ENCODE data around the gene SAAL1. TPM values are rescaled to one million over a fixed set of nuclear protein-coding genes. Genes with fewer than 3 reads are reported as not detected.

The SAAL1 gene
- polyA plus RNA-seq, 1 donor from 2014 or later = 66.2 TPM

- H3K79me2 ChIP-seq (replicated peaks; ENCODE audit: insufficient read depth, low read length) = no peaks in the 10 kb centered on the region
- no peaks in the 10 kb centered on the region for H3K9me2 ChIP-seq (ENCODE audit: insufficient read depth, low read length)
- H3K36me3 ChIP-seq (ENCODE audit: insufficient read depth, low read length) = no peaks in the 10 kb centered on the region
- H2AFZ ChIP-seq (ENCODE audit: low read depth, low read length) = no peak overlapping the region
- H3K9me3 ChIP-seq (ENCODE audit: low read length) = no peaks in the 10 kb centered on the region
- no peaks in the 10 kb centered on the region for H3K27me3 ChIP-seq (ENCODE audit: insufficient read depth, low read depth, low read length)
- H3K27ac ChIP-seq (ENCODE audit: low read length) = no peak overlapping the region
- H3F3A ChIP-seq (ENCODE audit: insufficient read depth, low read length, poor library complexity, severe bottlenecking) = no peaks in the 10 kb centered on the region
- H4K20me1 ChIP-seq (ENCODE audit: insufficient read depth) = no peaks in the 10 kb centered on the region
- TF ChIP-seq, protein P1, sequence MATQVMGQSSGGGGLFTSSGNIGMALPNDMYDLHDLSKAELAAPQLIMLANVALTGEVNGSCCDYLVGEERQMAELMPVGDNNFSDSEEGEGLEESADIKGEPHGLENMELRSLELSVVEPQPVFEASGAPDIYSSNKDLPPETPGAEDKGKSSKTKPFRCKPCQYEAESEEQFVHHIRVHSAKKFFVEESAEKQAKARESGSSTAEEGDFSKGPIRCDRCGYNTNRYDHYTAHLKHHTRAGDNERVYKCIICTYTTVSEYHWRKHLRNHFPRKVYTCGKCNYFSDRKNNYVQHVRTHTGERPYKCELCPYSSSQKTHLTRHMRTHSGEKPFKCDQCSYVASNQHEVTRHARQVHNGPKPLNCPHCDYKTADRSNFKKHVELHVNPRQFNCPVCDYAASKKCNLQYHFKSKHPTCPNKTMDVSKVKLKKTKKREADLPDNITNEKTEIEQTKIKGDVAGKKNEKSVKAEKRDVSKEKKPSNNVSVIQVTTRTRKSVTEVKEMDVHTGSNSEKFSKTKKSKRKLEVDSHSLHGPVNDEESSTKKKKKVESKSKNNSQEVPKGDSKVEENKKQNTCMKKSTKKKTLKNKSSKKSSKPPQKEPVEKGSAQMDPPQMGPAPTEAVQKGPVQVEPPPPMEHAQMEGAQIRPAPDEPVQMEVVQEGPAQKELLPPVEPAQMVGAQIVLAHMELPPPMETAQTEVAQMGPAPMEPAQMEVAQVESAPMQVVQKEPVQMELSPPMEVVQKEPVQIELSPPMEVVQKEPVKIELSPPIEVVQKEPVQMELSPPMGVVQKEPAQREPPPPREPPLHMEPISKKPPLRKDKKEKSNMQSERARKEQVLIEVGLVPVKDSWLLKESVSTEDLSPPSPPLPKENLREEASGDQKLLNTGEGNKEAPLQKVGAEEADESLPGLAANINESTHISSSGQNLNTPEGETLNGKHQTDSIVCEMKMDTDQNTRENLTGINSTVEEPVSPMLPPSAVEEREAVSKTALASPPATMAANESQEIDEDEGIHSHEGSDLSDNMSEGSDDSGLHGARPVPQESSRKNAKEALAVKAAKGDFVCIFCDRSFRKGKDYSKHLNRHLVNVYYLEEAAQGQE (IDR thresholded peaks at IDR 0.05; ENCODE audit: borderline replicate concordance) = no peak
- TF ChIP-seq EP300 (conservative IDR thresholded peaks at IDR 0.05; ENCODE audit: poor library complexity, severe bottlenecking) (no peak), TAF1 (IDR thresholded peaks at IDR 0.05; ENCODE audit: low read depth) (no peak)
- no peak overlapping the region for H3K4me2 ChIP-seq (ENCODE audit: low read length)
- no peak overlapping the region for H3K4me3 ChIP-seq (ENCODE audit: low read length)
- H3K9ac ChIP-seq (ENCODE audit: low read length) = no peak overlapping the region
These were observed 38.5 kb downstream of the SAAL1 start for GRCh38 chr11:18067372-18067771.

DNA sequence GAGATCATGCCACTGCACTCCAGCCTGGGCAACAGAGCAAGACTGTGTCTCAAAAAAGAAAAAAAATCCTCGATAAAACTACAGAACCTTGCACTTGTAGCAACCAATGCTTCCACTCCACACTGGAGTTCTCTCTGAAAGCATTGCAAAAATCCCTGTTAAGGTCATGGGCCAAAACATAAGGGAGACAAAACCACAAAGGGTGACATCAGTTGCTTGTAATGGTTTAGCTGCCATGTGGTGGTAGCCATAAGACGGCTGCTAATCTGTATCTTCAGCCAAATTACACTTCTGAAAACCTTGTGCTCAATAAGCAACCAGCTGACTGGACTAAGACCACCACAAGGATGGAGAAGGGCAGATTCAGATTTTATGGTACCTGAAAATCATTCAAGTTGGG lies 39.3 kb downstream of the SAAL1 start:
- H3K4me2 ChIP-seq (ENCODE audit: low read length) = no peak overlapping the region

More for the DNA sequence above, 39.3 kb downstream of the SAAL1 start:
- no peak overlapping the region for H2AFZ ChIP-seq (ENCODE audit: low read depth, low read length)
- no peaks in the 10 kb centered on the region for H3F3A ChIP-seq (ENCODE audit: insufficient read depth, low read length, poor library complexity, severe bottlenecking)
- H4K20me1 ChIP-seq (ENCODE audit: insufficient read depth) = no peaks in the 10 kb centered on the region
- no peak overlapping the region for H3K27ac ChIP-seq (ENCODE audit: low read length)
- H3K9me2 ChIP-seq (ENCODE audit: insufficient read depth, low read length) = no peaks in the 10 kb centered on the region
- no peaks in the 10 kb centered on the region for H3K27me3 ChIP-seq (ENCODE audit: insufficient read depth, low read depth, low read length)
- no peaks in the 10 kb centered on the region for H3K36me3 ChIP-seq (ENCODE audit: insufficient read depth, low read length)
- H3K9ac ChIP-seq (ENCODE audit: low read length) = no peak overlapping the region
- no peaks in the 10 kb centered on the region for H3K9me3 ChIP-seq (ENCODE audit: low read length)
- H3K79me2 ChIP-seq (replicated peaks; ENCODE audit: insufficient read depth, low read length) = no peaks in the 10 kb centered on the region
- H3K4me3 ChIP-seq (ENCODE audit: low read length) = no peak overlapping the region
- TF ChIP-seq, protein P2, sequence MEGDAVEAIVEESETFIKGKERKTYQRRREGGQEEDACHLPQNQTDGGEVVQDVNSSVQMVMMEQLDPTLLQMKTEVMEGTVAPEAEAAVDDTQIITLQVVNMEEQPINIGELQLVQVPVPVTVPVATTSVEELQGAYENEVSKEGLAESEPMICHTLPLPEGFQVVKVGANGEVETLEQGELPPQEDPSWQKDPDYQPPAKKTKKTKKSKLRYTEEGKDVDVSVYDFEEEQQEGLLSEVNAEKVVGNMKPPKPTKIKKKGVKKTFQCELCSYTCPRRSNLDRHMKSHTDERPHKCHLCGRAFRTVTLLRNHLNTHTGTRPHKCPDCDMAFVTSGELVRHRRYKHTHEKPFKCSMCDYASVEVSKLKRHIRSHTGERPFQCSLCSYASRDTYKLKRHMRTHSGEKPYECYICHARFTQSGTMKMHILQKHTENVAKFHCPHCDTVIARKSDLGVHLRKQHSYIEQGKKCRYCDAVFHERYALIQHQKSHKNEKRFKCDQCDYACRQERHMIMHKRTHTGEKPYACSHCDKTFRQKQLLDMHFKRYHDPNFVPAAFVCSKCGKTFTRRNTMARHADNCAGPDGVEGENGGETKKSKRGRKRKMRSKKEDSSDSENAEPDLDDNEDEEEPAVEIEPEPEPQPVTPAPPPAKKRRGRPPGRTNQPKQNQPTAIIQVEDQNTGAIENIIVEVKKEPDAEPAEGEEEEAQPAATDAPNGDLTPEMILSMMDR (IDR thresholded peaks at IDR 0.05; ENCODE audit: poor library complexity, severe bottlenecking) = no peak
- TF ChIP-seq EP300 (conservative IDR thresholded peaks at IDR 0.05; ENCODE audit: poor library complexity, severe bottlenecking) (no peak), MXI1 (conservative IDR thresholded peaks at IDR 0.05; ENCODE audit: poor library complexity, severe bottlenecking) (no peak), POLR2AphosphoS5 (IDR thresholded peaks at IDR 0.05) (no peak)
- TF ChIP-seq, protein P1 (IDR thresholded peaks at IDR 0.05; ENCODE audit: borderline replicate concordance) = no peak
